ENCODE results near the gene RAB11B.

GRCh38 chr19:8370176-8371010 lies 19.8 kb upstream of the RAB11B start:
- TF ChIP-seq EZH2 (IDR thresholded peaks at IDR 0.05; ENCODE audit: insufficient read depth, poor library complexity, severe bottlenecking) = no peak
- no peak for TF ChIP-seq EZH2phosphoT487 (IDR thresholded peaks at IDR 0.05; ENCODE audit: insufficient read depth, low read depth)

All from GM23248 (cell line).